Astrocyte (in vitro differentiated cells and primary cell): Measurements from ENCODE around the gene TMEM132C. TPM values are rescaled to one million over a fixed set of nuclear protein-coding genes. Genes with fewer than 3 reads are reported as not detected.

Experiments used
- DNase-seq: peaks from one replicate; pipeline ENCODE4 v3.0.0-alpha.2; 2010; ENCODE audit warnings: low read depth
- FAIRE-seq: peaks from 2 replicates; lab custom pipeline; 2011; peaks lifted over from hg19 to GRCh38; lab: Jason Lieb, UNC
- H2AFZ ChIP-seq: 2 replicates; pipeline ENCODE4 v1.6.0; 2012; ENCODE audit warnings: low read depth, low read length, inconsistent platforms
- H3K27ac ChIP-seq: 2 replicates; pipeline ENCODE4 v1.5.1; 2011; ENCODE audit warnings: low read depth, low read length, inconsistent platforms
- H3K27me3 ChIP-seq: 2 replicates; pipeline ENCODE4 v1.6.0; 2011; ENCODE audit warnings: low read length, inconsistent platforms; ENCODE audit not compliant: insufficient read depth
- H3K36me3 ChIP-seq: 2 replicates; pipeline ENCODE4 v1.5.1; 2011; ENCODE audit warnings: low read length, inconsistent platforms; ENCODE audit not compliant: insufficient read depth
- H3K4me1 ChIP-seq: 2 replicates; pipeline ENCODE4 v1.5.1; 2011; ENCODE audit warnings: low read length, inconsistent platforms; ENCODE audit not compliant: insufficient read depth
- H3K4me2 ChIP-seq: 2 replicates; pipeline ENCODE4 v1.6.0; 2012; ENCODE audit warnings: low read length, inconsistent platforms
- H3K4me3 ChIP-seq: 2 replicates; pipeline ENCODE4 v1.5.1; 2011; ENCODE audit warnings: low read depth, mild to moderate bottlenecking, low read length, inconsistent platforms; ENCODE audit not compliant: insufficient read depth
- H3K79me2 ChIP-seq: 2 replicates; pipeline ENCODE4 v1.6.0; 2012; ENCODE audit warnings: mild to moderate bottlenecking, low read length, inconsistent platforms; ENCODE audit not compliant: insufficient read depth
- H3K9ac ChIP-seq: 2 replicates; pipeline ENCODE4 v1.6.0; 2012; ENCODE audit warnings: mild to moderate bottlenecking, low read length, inconsistent platforms
- H3K9me3 ChIP-seq: 2 replicates; pipeline ENCODE4 v1.5.1; 2012; ENCODE audit warnings: low read depth, mild to moderate bottlenecking, low read length, inconsistent platforms; ENCODE audit not compliant: insufficient read depth
- H4K20me1 ChIP-seq: 2 replicates; pipeline ENCODE4 v1.6.0; 2012; ENCODE audit warnings: low read length, inconsistent platforms; ENCODE audit not compliant: insufficient read depth
- H3K27ac Mint-ChIP-seq: one replicate; pipeline ENCODE4 v1.8.0; 2021; ENCODE audit warnings: mild to moderate bottlenecking, mixed read lengths; ENCODE audit not compliant: unreplicated experiment
- H3K27me3 Mint-ChIP-seq: one replicate; pipeline ENCODE4 v1.8.0; 2021; ENCODE audit warnings: low read depth, mixed read lengths; ENCODE audit not compliant: unreplicated experiment
- H3K36me3 Mint-ChIP-seq: one replicate; pipeline ENCODE4 v1.8.0; 2021; ENCODE audit warnings: low read depth, mixed read lengths; ENCODE audit not compliant: unreplicated experiment
- H3K4me1 Mint-ChIP-seq: one replicate; pipeline ENCODE4 v1.8.0; 2021; ENCODE audit warnings: low read depth, mixed read lengths; ENCODE audit not compliant: unreplicated experiment
- H3K4me3 Mint-ChIP-seq: one replicate; pipeline ENCODE4 v1.8.0; 2021; ENCODE audit warnings: mild to moderate bottlenecking, moderate library complexity, mixed read lengths; ENCODE audit not compliant: unreplicated experiment
- H3K9me3 Mint-ChIP-seq: one replicate; pipeline ENCODE4 v1.8.0; 2021; ENCODE audit warnings: mild to moderate bottlenecking, mixed read lengths; ENCODE audit not compliant: unreplicated experiment
- CTCF ChIP-seq: IDR thresholded peaks from 2 replicates; pipeline ENCODE4 v1.5.1; 2011; ENCODE audit warnings: low read depth, mild to moderate bottlenecking, inconsistent platforms, low read length, moderate library complexity; ENCODE audit not compliant: insufficient read depth
- EZH2 ChIP-seq: IDR thresholded peaks from 2 replicates; pipeline ENCODE4 v1.6.1; 2012; ENCODE audit warnings: mild to moderate bottlenecking, low read length, inconsistent platforms; ENCODE audit not compliant: insufficient read depth
- total RNA-seq: library from RNA; stranded (reverse); gene quantifications from 2 replicates; pipeline ENCODE4 v1.2.1, GENCODE V29; 2021

TMEM132C gene
- total RNA-seq, 1 donor from 2014 or later = not detected

GRCh38 chr12:128305336-128305892 is 38.4 kb downstream of the TMEM132C start:
- Histone ChIP-seq H3K79me2 (no peaks in the 10 kb centered on the region), H3K27ac (no peak overlapping the region), H2AFZ (no peak overlapping the region), H3K4me1 (no peaks in the 10 kb centered on the region), H3K4me2 (no peak overlapping the region), H3K9me3 (peaks cover 4% of the 10 kb centered on the region), H3K9ac (no peak overlapping the region), H3K27me3 (no peaks in the 10 kb centered on the region), H3K4me3 (no peak overlapping the region), H4K20me1 (no peaks in the 10 kb centered on the region), H3K36me3 (no peaks in the 10 kb centered on the region)
- TF ChIP-seq EZH2 (no peak), CTCF (no peak)
- Mint-ChIP-seq H3K27ac (no peak overlapping the region), H3K4me1 (no peaks in the 10 kb centered on the region), H3K27me3 (no peaks in the 10 kb centered on the region), H3K4me3 (no peak overlapping the region), H3K9me3 (peaks cover 5% of the 10 kb centered on the region), H3K36me3 (no peaks in the 10 kb centered on the region)
- FAIRE-seq (no peak), DNase-seq (no peak)

GRCh38 chr12:128307791-128308190 is 40.8 kb downstream of the TMEM132C start:
- no peak overlapping the region for H2AFZ ChIP-seq
- H3K27me3 Mint-ChIP-seq = no peaks in the 10 kb centered on the region
- H3K27ac Mint-ChIP-seq = no peak overlapping the region
- no peaks in the 10 kb centered on the region for H3K36me3 ChIP-seq
- no peaks in the 10 kb centered on the region for H3K36me3 Mint-ChIP-seq
- DNase-seq (no peak), FAIRE-seq (no peak)
- peaks cover 4% of the 10 kb centered on the region for H3K9me3 ChIP-seq
- H3K79me2 ChIP-seq = no peaks in the 10 kb centered on the region
- H3K4me3 ChIP-seq = no peak overlapping the region
- H3K4me2 ChIP-seq = no peak overlapping the region
- no peak overlapping the region for H3K4me3 Mint-ChIP-seq
- no peak for TF ChIP-seq CTCF
- no peak for TF ChIP-seq EZH2
- no peak overlapping the region for H3K9ac ChIP-seq
- no peaks in the 10 kb centered on the region for H3K4me1 ChIP-seq
- H3K9me3 Mint-ChIP-seq = peaks cover 10% of the 10 kb centered on the region
- no peaks in the 10 kb centered on the region for H3K4me1 Mint-ChIP-seq
- no peaks in the 10 kb centered on the region for H3K27me3 ChIP-seq
- H4K20me1 ChIP-seq = no peaks in the 10 kb centered on the region
- no peak overlapping the region for H3K27ac ChIP-seq

- H3K9me3 ChIP-seq = peaks cover 4% of the 10 kb centered on the region
- Mint-ChIP-seq H3K27ac (no peak overlapping the region), H3K36me3 (no peaks in the 10 kb centered on the region)
Observed at GRCh38 chr12:128312661-128313060, 45.7 kb downstream of the TMEM132C start.

More at GRCh38 chr12:128312661-128313060, 45.7 kb downstream of the TMEM132C start:
- Histone ChIP-seq H2AFZ (no peak overlapping the region), H3K79me2 (no peaks in the 10 kb centered on the region), H3K27me3 (no peaks in the 10 kb centered on the region), H3K4me2 (no peak overlapping the region), H3K9ac (no peak overlapping the region), H3K4me3 (no peak overlapping the region), H3K36me3 (no peaks in the 10 kb centered on the region), H4K20me1 (no peaks in the 10 kb centered on the region), H3K4me1 (no peaks in the 10 kb centered on the region), H3K27ac (no peak overlapping the region)
- Mint-ChIP-seq H3K4me1 (no peaks in the 10 kb centered on the region), H3K27me3 (no peaks in the 10 kb centered on the region), H3K9me3 (peaks cover 13% of the 10 kb centered on the region), H3K4me3 (no peak overlapping the region)
- DNase-seq (no peak), FAIRE-seq (no peak)
- no peak for TF ChIP-seq CTCF
- no peak for TF ChIP-seq EZH2
